PC-3 (cell line): ENCODE results near the gene MAP2.

Source experiments
- EZH2 ChIP-seq: fragments of 300-600 bp; sonication (generic); IDR thresholded peaks from one replicate; pipeline ENCODE4 v1.6.1; 2017; ENCODE audit warnings: antibody characterized with exemption, mild to moderate bottlenecking, low read length; ENCODE audit not compliant: unreplicated experiment
- EZH2phosphoT487 ChIP-seq: fragments of 300-600 bp; sonication (generic); IDR thresholded peaks from 2 replicates; pipeline ENCODE4 v1.6.1; 2018; ENCODE audit warnings: mild to moderate bottlenecking, antibody characterized with exemption, low read length, borderline replicate concordance
- TF ChIP-seq, protein P1 (sequence below): fragments of 300-600 bp; sonication (generic); conservative IDR thresholded peaks from 2 replicates; pipeline ENCODE4 v1.5.1; 2017; ENCODE audit warnings: antibody characterized with exemption, low read depth, mild to moderate bottlenecking, low read length

DNA sequence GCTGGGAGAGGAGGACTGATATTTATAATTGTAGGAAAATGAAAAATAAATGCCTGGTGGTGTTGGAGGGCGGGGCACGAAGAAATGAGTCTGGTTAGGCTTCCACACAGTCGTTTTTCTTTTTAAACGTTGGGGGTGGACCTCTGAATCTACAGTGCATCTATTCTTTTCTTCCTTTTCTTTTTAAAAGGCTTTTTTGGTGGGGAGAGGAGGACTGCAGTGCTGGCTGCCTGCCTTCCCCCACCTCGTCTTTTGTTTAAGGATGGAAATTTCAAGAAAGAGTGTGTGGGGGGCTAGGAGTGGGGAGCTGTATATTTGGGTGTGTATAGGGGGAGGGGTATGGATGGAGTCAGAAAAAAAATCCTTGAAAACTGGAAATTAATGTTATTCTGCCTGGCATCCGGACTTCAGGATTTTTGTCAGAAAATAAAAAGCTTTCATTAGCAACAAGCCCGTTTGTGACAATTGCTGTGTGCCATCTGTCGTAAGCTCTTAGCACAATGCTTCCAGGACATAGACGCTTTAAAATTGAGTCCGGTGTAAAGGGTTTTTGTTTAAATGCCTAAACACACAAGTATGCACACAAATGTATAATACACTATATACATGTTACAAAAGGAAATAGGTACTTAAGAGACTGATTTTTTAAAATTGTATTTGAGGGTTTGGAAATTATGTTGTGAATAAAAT is 1.1 kb downstream of the MAP2 start:
- TF ChIP-seq, protein P1, sequence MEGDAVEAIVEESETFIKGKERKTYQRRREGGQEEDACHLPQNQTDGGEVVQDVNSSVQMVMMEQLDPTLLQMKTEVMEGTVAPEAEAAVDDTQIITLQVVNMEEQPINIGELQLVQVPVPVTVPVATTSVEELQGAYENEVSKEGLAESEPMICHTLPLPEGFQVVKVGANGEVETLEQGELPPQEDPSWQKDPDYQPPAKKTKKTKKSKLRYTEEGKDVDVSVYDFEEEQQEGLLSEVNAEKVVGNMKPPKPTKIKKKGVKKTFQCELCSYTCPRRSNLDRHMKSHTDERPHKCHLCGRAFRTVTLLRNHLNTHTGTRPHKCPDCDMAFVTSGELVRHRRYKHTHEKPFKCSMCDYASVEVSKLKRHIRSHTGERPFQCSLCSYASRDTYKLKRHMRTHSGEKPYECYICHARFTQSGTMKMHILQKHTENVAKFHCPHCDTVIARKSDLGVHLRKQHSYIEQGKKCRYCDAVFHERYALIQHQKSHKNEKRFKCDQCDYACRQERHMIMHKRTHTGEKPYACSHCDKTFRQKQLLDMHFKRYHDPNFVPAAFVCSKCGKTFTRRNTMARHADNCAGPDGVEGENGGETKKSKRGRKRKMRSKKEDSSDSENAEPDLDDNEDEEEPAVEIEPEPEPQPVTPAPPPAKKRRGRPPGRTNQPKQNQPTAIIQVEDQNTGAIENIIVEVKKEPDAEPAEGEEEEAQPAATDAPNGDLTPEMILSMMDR = no peak
- no peak for TF ChIP-seq EZH2
- TF ChIP-seq EZH2phosphoT487 = no peak
